H1 (cell line): ENCODE data around the gene RNF212. TPM values are rescaled to one million over a fixed set of nuclear protein-coding genes. Genes with fewer than 3 reads are reported as not detected.

Experiments used
- CTCF ChIA-PET: fragments of 300-600 bp; sonication (Branson Sonifier 250); formaldehyde crosslinking; loops from one replicate; lab custom pipeline; 2021; ENCODE audit not compliant: partially characterized antibody; lab: Charles Lee
- POLR2A ChIA-PET: fragments of 300-600 bp; sonication (Branson Sonifier 250); formaldehyde crosslinking; loops from one replicate; lab custom pipeline; 2021; ENCODE audit warnings: inconsistent platforms; ENCODE audit not compliant: partially characterized antibody; lab: Charles Lee
- DNase-seq, 2 experiments: peaks; one replicate each; pipeline versions ENCODE4 v3.0.0 to v3.0.0-alpha.2; 2010 to 2022; ENCODE audit warnings: low spot score in 2 of 2, low read depth in 1 of 2, mixed read lengths in 1 of 2
- FAIRE-seq: peaks from 2 replicates; lab custom pipeline; 2011; peaks lifted over from hg19 to GRCh38; lab: Jason Lieb, UNC
- H2AFZ ChIP-seq: 2 replicates; pipeline ENCODE4 v1.8.1; 2012; ENCODE audit warnings: low read length, inconsistent platforms
- H2AK5ac ChIP-seq: 2 replicates; pipeline ENCODE4 v1.6.1; 2013; ENCODE audit warnings: low read depth, low read length
- H2BK120ac ChIP-seq: replicated peaks from 2 replicates; pipeline ENCODE3; 2013; ENCODE audit warnings: low read depth, low read length, inconsistent platforms
- H2BK12ac ChIP-seq: 2 replicates; pipeline ENCODE4 v1.6.1; 2013; ENCODE audit warnings: low read depth, low read length
- H2BK15ac ChIP-seq: 2 replicates; pipeline ENCODE4 v1.6.1; 2013; ENCODE audit warnings: low read length
- H2BK20ac ChIP-seq: 2 replicates; pipeline ENCODE4 v1.6.1; 2013; ENCODE audit warnings: low read length
- H2BK5ac ChIP-seq: 2 replicates; pipeline ENCODE4 v1.6.1; 2013; ENCODE audit warnings: low read depth, low read length
- H3K14ac ChIP-seq: 2 replicates; pipeline ENCODE4 v1.6.1; 2013; ENCODE audit warnings: inconsistent platforms; ENCODE audit not compliant: insufficient read length
- H3K18ac ChIP-seq: 2 replicates; pipeline ENCODE4 v1.6.1; 2013; ENCODE audit warnings: low read length; ENCODE audit errors: extremely low read depth
- H3K23ac ChIP-seq: 2 replicates; pipeline ENCODE4 v1.6.1; 2013; ENCODE audit warnings: inconsistent platforms; ENCODE audit not compliant: insufficient read length
- H3K23me2 ChIP-seq: 2 replicates; pipeline ENCODE4 v1.6.1; 2013; ENCODE audit warnings: low read depth, low read length
- H3K27ac ChIP-seq: 2 replicates; pipeline ENCODE4 v1.6.1; 2011; ENCODE audit warnings: low read depth, low read length, inconsistent platforms
- H3K27me3 ChIP-seq, 4 experiments: replicated peaks in 1 of 4; 1 replicate in 1 of 4; 2 replicates in 3 of 4; pipeline versions ENCODE4 v1.6.1 to v1.8.1; 2011 to 2013; ENCODE audit warnings: low read length in 3 of 4, mild to moderate bottlenecking in 3 of 4, inconsistent platforms in 2 of 4, mixed read lengths in 2 of 4, moderate library complexity in 1 of 4; ENCODE audit not compliant: control insufficient read depth in 3 of 4, insufficient read depth in 3 of 4; ENCODE audit errors: extremely low read depth in 1 of 4
- H3K36me3 ChIP-seq, 4 experiments: 2 replicates each; pipeline versions ENCODE4 v1.6.1 to v1.8.1; 2011 to 2013; ENCODE audit warnings: mild to moderate bottlenecking in 4 of 4, low read length in 3 of 4, moderate library complexity in 2 of 4, control low read depth in 1 of 4, inconsistent platforms in 1 of 4; ENCODE audit not compliant: insufficient read depth in 4 of 4, control insufficient read depth in 2 of 4
- H3K4ac ChIP-seq: replicated peaks from 2 replicates; pipeline ENCODE3; 2013; ENCODE audit warnings: low read length, low read depth, mixed read lengths, inconsistent platforms; ENCODE audit not compliant: insufficient read length
- H3K4me1 ChIP-seq, 4 experiments: replicated peaks in 1 of 4; 1 replicate in 1 of 4; 2 replicates in 3 of 4; pipeline versions ENCODE4 v1.6.1 to v1.8.1; 2011 to 2013; ENCODE audit warnings: low read length in 3 of 4, inconsistent platforms in 2 of 4, mixed read lengths in 1 of 4; ENCODE audit not compliant: insufficient read depth in 4 of 4, control insufficient read depth in 3 of 4
- H3K4me2 ChIP-seq, 2 experiments: 2 replicates each; pipeline versions ENCODE4 v1.6.1 to v1.8.1; 2011 to 2013; ENCODE audit warnings: low read depth in 2 of 2, low read length in 2 of 2, control low read depth in 1 of 2, inconsistent platforms in 1 of 2, mild to moderate bottlenecking in 1 of 2; ENCODE audit not compliant: insufficient read depth in 1 of 2
- H3K4me3 ChIP-seq, 4 experiments: fragments of 200-600, 300-600 bp in 1 of 4; sonication (generic), shearing (Covaris generic), sonication (Bioruptor Twin) in 1 of 4; 2 replicates each; pipeline versions ENCODE4 v1.5.1 to v1.8.1; 2011 to 2016; ENCODE audit warnings: low read length in 4 of 4, low read depth in 3 of 4, control low read depth in 2 of 4, inconsistent platforms in 2 of 4, mild to moderate bottlenecking in 2 of 4, mixed read lengths in 1 of 4, moderate library complexity in 1 of 4; ENCODE audit not compliant: insufficient read depth in 2 of 4; ENCODE audit errors: extremely low read depth in 1 of 4
- H3K56ac ChIP-seq: replicated peaks from 2 replicates; pipeline ENCODE3; 2013; ENCODE audit warnings: low read depth, mild to moderate bottlenecking, mixed read lengths, low read length, inconsistent platforms; ENCODE audit not compliant: insufficient read length
- H3K79me1 ChIP-seq: 2 replicates; pipeline ENCODE4 v1.6.1; 2013; ENCODE audit warnings: low read depth, low read length, control low read depth
- H3K79me2 ChIP-seq, 2 experiments: 2 replicates each; pipeline versions ENCODE4 v1.6.1 to v1.8.1; 2012 to 2013; ENCODE audit warnings: low read length in 2 of 2, mild to moderate bottlenecking in 2 of 2, inconsistent platforms in 1 of 2; ENCODE audit not compliant: insufficient read depth in 2 of 2, control insufficient read depth in 1 of 2
- H3K9ac ChIP-seq, 4 experiments: replicated peaks in 1 of 4; 1 replicate in 1 of 4; 2 replicates in 3 of 4; pipeline versions ENCODE4 v1.6.1 to v1.8.1; 2011 to 2013; ENCODE audit warnings: low read depth in 3 of 4, low read length in 3 of 4, control low read depth in 2 of 4, mild to moderate bottlenecking in 2 of 4, moderate library complexity in 2 of 4, inconsistent platforms in 1 of 4; ENCODE audit errors: extremely low read depth in 1 of 4
- H3K9me3 ChIP-seq, 2 experiments: 2 replicates each; pipeline versions ENCODE4 v1.6.1 to v1.8.1; 2012 to 2013; ENCODE audit warnings: mild to moderate bottlenecking in 2 of 2, moderate library complexity in 2 of 2, control low read depth in 1 of 2, inconsistent platforms in 1 of 2, low read depth in 1 of 2, low read length in 1 of 2, mixed read lengths in 1 of 2; ENCODE audit not compliant: insufficient read depth in 2 of 2
- H4K20me1 ChIP-seq, 2 experiments: replicated peaks in 1 of 2; 2 replicates each; pipeline versions ENCODE3 to v1.8.1; 2011 to 2013; ENCODE audit warnings: inconsistent platforms in 2 of 2, low read length in 2 of 2, mild to moderate bottlenecking in 1 of 2; ENCODE audit not compliant: insufficient read depth in 2 of 2, control insufficient read depth in 1 of 2
- H4K5ac ChIP-seq: 2 replicates; pipeline ENCODE4 v1.6.1; 2013; ENCODE audit warnings: low read length, low read depth, mixed read lengths, inconsistent platforms; ENCODE audit not compliant: insufficient read length
- H4K8ac ChIP-seq: 2 replicates; pipeline ENCODE4 v1.8.0; 2013; ENCODE audit warnings: mild to moderate bottlenecking, moderate library complexity, low read length, inconsistent platforms; ENCODE audit not compliant: insufficient read depth; ENCODE audit errors: extremely low read depth
- H4K91ac ChIP-seq: replicated peaks from 2 replicates; pipeline ENCODE3; 2013; ENCODE audit warnings: low read length, mixed read lengths, inconsistent platforms; ENCODE audit not compliant: insufficient read length
- CBX5 ChIP-seq: fragments of 300-800, 300-1000 bp; sonication (generic); IDR thresholded peaks from 2 replicates; pipeline ENCODE4 v1.7.1; 2016; ENCODE audit warnings: antibody characterized with exemption, low read length, low read depth
- POLR2A ChIP-seq, 2 experiments: IDR thresholded peaks; 1 replicate in 1 of 2; 2 replicates in 1 of 2; pipeline ENCODE4 v1.6.1; 2011; ENCODE audit warnings: low read depth in 2 of 2, low read length in 2 of 2, mild to moderate bottlenecking in 2 of 2; ENCODE audit errors: control extremely low read depth in 1 of 2
- RXRA ChIP-seq: IDR thresholded peaks from 2 replicates; pipeline ENCODE4 v1.6.1; 2011; ENCODE audit warnings: low read depth, mild to moderate bottlenecking, low read length, moderate library complexity; ENCODE audit not compliant: insufficient read depth
- TCF12 ChIP-seq: IDR thresholded peaks from 2 replicates; pipeline ENCODE4 v1.6.1; 2011; ENCODE audit warnings: low read depth, mild to moderate bottlenecking, low read length
- WGBS, 2 experiments: shearing (Covaris generic) in 1 of 2; methylation state at CpG; one replicate each; pipeline versions ENCODE4 v1.1.6 to v1.1.7; 2013 to 2015; ENCODE audit warnings: low lambda C conversion rate in 2 of 2, mixed read lengths in 2 of 2, inconsistent platforms in 1 of 2, low coverage in 1 of 2, missing lambda C conversion rate in 1 of 2; ENCODE audit not compliant: insufficient replicate concordance in 2 of 2, insufficient coverage in 1 of 2, insufficient read length in 1 of 2; ENCODE audit errors: extremely low coverage in 1 of 2, missing lambda C conversion rate in 1 of 2; 5-methylcytosine and 5-hydroxymethylcytosine counted together
- polyA plus RNA-seq, 7 experiments: library from polyadenylated mRNA; depleted of rRNA in 3 of 7; stranded (reverse) in 5 of 7; unstranded in 2 of 7; fragments of >200 nt in 5 of 7; fragments of 200-250 nt in 2 of 7; gene quantifications; 1 replicate in 5 of 7; 2 replicates in 1 of 7; 4 replicates in 1 of 7; pipeline versions ENCODE4 v1.2.1 to v1.2.3, GENCODE V29; 2011 to 2013; ENCODE audit warnings: missing spikeins in 2 of 7, mixed read lengths in 2 of 7
- total RNA-seq: library from RNA; stranded (reverse); fragmentation: NEBNext Ultra II Directional; extraction: Animal tissue kit (Norgen Biotek cat#: 25700); gene quantifications from 2 replicates; pipeline ENCODE4 v1.2.1, GENCODE V29; 2021

RNF212 gene
- total and polyA plus RNA-seq, 2 of the 8 experiments (the other 6 are each of a cell fraction or from before 2014, with no cell fraction given), result 3.4 to 5.4 TPM

DNA sequence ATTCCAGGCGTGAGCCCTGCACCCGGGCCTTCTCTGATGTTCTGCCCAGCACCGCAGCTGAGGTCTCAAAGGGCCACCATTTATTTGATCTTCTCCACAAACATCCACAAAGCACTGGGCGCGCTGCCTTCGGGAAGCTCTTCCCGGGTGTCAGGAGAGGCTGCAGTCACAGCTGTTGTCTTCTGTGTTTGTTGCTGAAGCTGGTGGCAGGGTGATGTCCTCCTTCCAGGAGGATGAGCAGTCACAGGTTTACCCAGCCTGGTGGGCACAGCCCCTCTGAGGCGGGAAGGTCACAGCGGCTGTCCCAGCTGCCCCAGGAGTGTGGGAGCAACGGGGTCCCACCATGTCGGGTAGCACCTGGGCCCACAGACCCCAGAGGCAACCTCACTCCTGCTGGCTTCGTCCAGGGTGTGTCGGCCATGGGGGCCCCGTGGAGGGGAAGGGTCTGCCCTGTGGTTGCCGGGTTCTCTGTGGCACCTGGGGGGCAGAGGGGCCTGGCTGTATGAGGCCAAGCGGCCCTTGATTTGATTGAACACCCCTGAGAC is 74.3 kb downstream of the RNF212 start:
- Histone ChIP-seq H2BK5ac (no peak overlapping the region), H2BK15ac (no peak overlapping the region), H3K27ac (no peak overlapping the region), H3K4me1 (peaks cover 0 to 25% (median 12%) of the 10 kb centered on the region in 4 experiments; a peak in 6 of 7 replicates), H3K79me1 (no peaks in the 10 kb centered on the region), H2BK20ac (no peak overlapping the region), H3K9me3 (no peaks in the 10 kb centered on the region), H3K4me2 (no peak overlapping the region), H3K14ac (no peak overlapping the region), H2BK120ac (no peak overlapping the region), H3K27me3 (peaks cover 0 to 5% (median 0%) of the 10 kb centered on the region in 4 experiments; a peak in 2 of 7 replicates), H3K4ac (no peak overlapping the region), H3K36me3 (no peaks in the 10 kb centered on the region), H3K79me2 (no peaks in the 10 kb centered on the region), H2BK12ac (0 out of 2 replicates have a peak overlapping the region, but pooled peaks have one; percentile 4), H3K4me3 (no peak overlapping the region), H4K5ac (no peak overlapping the region), H4K91ac (no peak overlapping the region), H3K23ac (no peak overlapping the region), H3K56ac (no peak overlapping the region), H2AK5ac (no peak overlapping the region)
- FAIRE-seq (no peak), DNase-seq (no peak)
- no peak for TF ChIP-seq RXRA
- TF ChIP-seq TCF12, result no peak
- TF ChIP-seq POLR2A (IDR thresholded peaks at IDR 0.05; ENCODE audit: control extremely low read depth in 1 of 2, low read depth in 2 of 2, low read length in 2 of 2), result no peak
- no peak for TF ChIP-seq CBX5
- TF ChIP-seq, all 59 proteins: peak for 0
- ChIA-PET CTCF (interaction anchor here (0.6 to 1.1 kb wide), 3 partner anchors 9 to 298 kb away, joined by 3 to 4 read pairs (median 3); no protein-coding TSS in a partner anchor), POLR2A (no interaction called here)
- 94% methylated on average over 16 of the region's 16 CpGs; no CpG with 5 or more reads in 1 of the 2 experiments for WGBS, 2 experiments
- H3K23me2 ChIP-seq, result peaks cover 14% of the 10 kb centered on the region
- H4K20me1 ChIP-seq, result peaks cover 0 to 2% of the 10 kb centered on the region in 2 experiments
- H2AFZ ChIP-seq, result no peak overlapping the region
- no peak overlapping the region for H3K9ac ChIP-seq
- 0 out of 2 replicates have a peak overlapping the region, but pooled peaks have one; percentile 41 for H4K8ac ChIP-seq
- peak overlapping the region; percentile 60; the same call in 1 of the 2 replicates for H3K18ac ChIP-seq
